Medulla oblongata (tissue), 1 donor: ENCODE data around the gene DENND4B.

ENCODE experiments used
- DNase-seq: peaks from one replicate; pipeline ENCODE4 v3.0.0-alpha.2; 2015; ENCODE audit errors: extremely low spot score

The DENND4B gene

DNA sequence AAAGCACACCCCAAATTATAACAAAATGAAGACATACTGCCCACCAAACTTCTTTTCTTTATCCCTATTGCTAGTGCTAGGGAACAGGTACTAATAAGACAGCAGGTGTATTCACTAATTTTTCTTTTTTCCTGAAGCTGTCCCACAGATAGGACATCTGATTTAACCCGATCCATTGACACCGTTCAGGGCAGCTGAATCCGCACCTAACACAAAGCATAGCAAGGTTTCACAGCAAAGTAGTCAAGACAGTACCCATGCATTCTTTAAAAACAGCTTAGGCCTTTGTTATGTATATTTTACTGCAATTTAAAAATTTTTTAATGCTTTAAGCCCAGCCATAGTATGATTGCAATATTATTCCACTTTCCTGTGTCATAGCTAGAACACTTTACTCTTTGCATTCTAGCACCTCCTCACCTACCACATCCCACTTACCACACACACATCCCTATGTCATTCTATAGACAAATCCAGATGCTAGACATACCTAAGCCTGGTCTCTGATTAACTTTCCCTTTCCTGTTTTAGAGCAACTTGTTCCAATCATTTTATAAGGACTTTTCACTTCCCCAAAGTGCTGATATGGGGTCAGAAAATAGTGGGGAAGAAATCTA lies 64.1 kb downstream of the DENND4B start:
- no peak for DNase-seq

DNA sequence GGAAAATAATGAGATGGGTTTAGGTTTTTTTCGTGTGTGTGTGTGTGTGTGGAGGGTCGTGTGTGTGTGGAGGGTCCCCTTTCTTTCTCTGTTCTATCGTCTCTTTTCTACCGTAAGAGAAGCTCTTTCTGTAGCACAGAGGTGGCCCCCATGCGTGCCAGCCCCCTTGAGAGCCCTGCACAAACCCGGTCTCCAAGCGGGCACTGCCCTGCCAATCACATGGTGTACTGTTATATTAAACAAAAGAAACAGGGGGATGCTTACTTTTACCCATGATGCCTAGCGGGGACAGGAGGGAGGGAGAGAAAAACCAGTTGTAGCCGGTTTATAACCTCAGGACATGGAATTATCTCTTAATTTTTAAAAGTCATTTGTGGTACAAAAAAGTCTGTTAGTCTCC lies 64.8 kb downstream of the DENND4B start:
- peak; percentile 48 for DNase-seq

DNA sequence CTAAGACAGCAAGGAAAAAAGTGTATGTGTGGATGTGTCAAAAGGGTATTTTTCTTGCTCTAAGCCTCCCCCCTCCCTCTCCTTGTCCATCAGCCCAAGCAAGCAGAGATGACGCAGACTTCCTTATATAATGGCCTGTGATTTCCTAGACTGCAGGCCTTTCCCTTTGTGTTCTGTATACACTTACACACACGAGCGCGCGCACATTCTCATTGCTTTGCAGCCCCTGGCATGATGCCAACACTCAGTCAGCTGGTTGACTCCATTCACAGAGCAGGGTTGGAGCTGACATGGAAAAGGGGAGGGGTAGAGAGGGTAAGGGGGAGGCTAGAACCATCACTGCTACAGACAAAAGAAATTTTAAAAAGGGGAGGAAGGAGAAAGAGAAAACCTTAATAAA lies 65.6 kb downstream of the DENND4B start:
- peak; percentile 97 for DNase-seq

DNA sequence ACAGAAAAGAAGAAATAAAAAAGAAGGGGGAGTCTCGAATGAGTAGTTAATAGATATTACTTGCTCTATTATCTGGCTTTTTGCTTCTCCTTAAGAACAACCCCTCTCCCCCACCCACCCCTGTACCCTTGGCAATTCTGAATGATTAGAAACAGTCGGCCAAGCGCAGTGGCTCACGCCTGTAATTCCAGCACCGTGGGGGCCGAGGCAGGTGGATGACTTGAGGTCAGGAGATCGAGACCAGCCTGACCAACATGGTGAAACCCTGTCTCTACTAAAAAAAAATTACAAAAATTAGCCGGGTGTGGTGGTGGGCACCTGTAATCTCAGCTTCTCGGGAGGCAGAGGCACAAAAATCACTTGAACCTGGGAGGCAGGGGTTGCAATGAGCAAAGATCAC lies 66.5 kb downstream of the DENND4B start:
- DNase-seq, result no peak
